ENCODE measurements around the gene GRAP2. TPM values are rescaled to one million over a fixed set of nuclear protein-coding genes. Genes with fewer than 3 reads are reported as not detected.

Gene GRAP2
- total RNA-seq, 1 donor: not detected

- Histone ChIP-seq H2AFZ (ENCODE audit: low read length) (no peak overlapping the region), H3K4me2 (ENCODE audit: insufficient read depth, low read length) (no peak overlapping the region), H3K9me3 (ENCODE audit: low read depth, low read length) (no peaks in the 10 kb centered on the region), H3K79me2 (ENCODE audit: insufficient read depth, low read length) (no peaks in the 10 kb centered on the region), H3K27ac (ENCODE audit: low read depth, low read length) (no peak overlapping the region), H3K4me1 (ENCODE audit: insufficient read depth, low read length) (no peaks in the 10 kb centered on the region), H3K27me3 (ENCODE audit: insufficient read depth, low read length) (no peaks in the 10 kb centered on the region), H3K4me3 (ENCODE audit: insufficient read depth, low read length) (no peak overlapping the region), H4K20me1 (ENCODE audit: insufficient read depth, low read length) (no peaks in the 10 kb centered on the region), H3K36me3 (ENCODE audit: insufficient read depth, low read length) (no peaks in the 10 kb centered on the region)
- TF ChIP-seq, protein P1, sequence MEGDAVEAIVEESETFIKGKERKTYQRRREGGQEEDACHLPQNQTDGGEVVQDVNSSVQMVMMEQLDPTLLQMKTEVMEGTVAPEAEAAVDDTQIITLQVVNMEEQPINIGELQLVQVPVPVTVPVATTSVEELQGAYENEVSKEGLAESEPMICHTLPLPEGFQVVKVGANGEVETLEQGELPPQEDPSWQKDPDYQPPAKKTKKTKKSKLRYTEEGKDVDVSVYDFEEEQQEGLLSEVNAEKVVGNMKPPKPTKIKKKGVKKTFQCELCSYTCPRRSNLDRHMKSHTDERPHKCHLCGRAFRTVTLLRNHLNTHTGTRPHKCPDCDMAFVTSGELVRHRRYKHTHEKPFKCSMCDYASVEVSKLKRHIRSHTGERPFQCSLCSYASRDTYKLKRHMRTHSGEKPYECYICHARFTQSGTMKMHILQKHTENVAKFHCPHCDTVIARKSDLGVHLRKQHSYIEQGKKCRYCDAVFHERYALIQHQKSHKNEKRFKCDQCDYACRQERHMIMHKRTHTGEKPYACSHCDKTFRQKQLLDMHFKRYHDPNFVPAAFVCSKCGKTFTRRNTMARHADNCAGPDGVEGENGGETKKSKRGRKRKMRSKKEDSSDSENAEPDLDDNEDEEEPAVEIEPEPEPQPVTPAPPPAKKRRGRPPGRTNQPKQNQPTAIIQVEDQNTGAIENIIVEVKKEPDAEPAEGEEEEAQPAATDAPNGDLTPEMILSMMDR (IDR thresholded peaks at IDR 0.05; ENCODE audit: extremely low read depth, low read depth, low read length): no peak
- no peak for DNase-seq (ENCODE audit: insufficient read length, low spot score, missing footprints)
These were observed 6.3 kb upstream of the GRAP2 start for GRCh38 chr22:39894554-39895092.

- Histone ChIP-seq H3K4me2 (ENCODE audit: insufficient read depth, low read length) (no peak overlapping the region), H3K36me3 (ENCODE audit: insufficient read depth, low read length) (no peaks in the 10 kb centered on the region), H3K79me2 (ENCODE audit: insufficient read depth, low read length) (no peaks in the 10 kb centered on the region), H3K4me3 (ENCODE audit: insufficient read depth, low read length) (no peak overlapping the region), H4K20me1 (ENCODE audit: insufficient read depth, low read length) (no peaks in the 10 kb centered on the region), H3K4me1 (ENCODE audit: insufficient read depth, low read length) (no peaks in the 10 kb centered on the region), H3K27me3 (ENCODE audit: insufficient read depth, low read length) (peaks cover 3% of the 10 kb centered on the region), H3K27ac (ENCODE audit: low read depth, low read length) (no peak overlapping the region), H3K9me3 (ENCODE audit: low read depth, low read length) (no peaks in the 10 kb centered on the region), H2AFZ (ENCODE audit: low read length) (no peak overlapping the region)
- TF ChIP-seq, protein P1 (IDR thresholded peaks at IDR 0.05; ENCODE audit: extremely low read depth, low read depth, low read length): no peak
- no peak for DNase-seq (ENCODE audit: insufficient read length, low spot score, missing footprints)
These were observed 5.2 kb upstream of the GRAP2 start for GRCh38 chr22:39895682-39896081.

DNA sequence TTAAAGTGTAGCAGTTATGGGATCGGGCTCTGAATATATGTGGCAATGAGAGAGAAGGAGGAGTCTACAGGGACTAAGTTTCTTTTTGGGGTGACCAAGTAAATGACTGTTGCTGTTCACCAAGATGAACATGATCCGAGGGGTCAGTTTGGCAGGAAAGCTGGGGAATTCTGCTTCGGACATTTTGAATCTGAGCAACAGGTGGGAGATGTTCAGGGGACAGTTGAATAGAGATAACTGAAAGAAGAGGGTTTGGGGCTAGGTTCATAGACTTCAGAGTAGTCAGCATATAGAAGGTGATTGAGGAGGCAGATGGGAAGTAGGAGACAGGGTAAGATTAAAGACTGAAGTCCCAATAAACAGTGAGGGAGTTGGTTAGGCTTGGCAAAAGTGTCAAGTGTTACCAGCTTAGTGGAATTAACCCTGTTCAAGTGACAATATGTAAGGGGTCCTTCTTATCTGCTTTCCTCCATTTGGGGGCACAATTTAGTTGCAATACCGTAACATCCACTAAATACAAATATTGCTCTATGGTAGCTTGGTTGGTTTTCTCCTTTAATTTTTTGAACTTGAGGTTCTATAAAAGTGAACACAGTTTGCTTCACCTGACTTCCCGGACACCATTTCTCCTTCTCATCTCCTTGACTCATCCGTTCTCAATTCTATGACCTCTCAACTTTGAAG is 4.4 kb upstream of the GRAP2 start:
- H2AFZ ChIP-seq (ENCODE audit: low read length): no peak overlapping the region
- peaks cover 8% of the 10 kb centered on the region for H3K27me3 ChIP-seq (ENCODE audit: insufficient read depth, low read length)
- TF ChIP-seq, protein P1 (IDR thresholded peaks at IDR 0.05; ENCODE audit: extremely low read depth, low read depth, low read length): no peak
- no peaks in the 10 kb centered on the region for H3K9me3 ChIP-seq (ENCODE audit: low read depth, low read length)
- H3K79me2 ChIP-seq (ENCODE audit: insufficient read depth, low read length): no peaks in the 10 kb centered on the region
- H3K4me2 ChIP-seq (ENCODE audit: insufficient read depth, low read length): no peak overlapping the region
- no peaks in the 10 kb centered on the region for H3K4me1 ChIP-seq (ENCODE audit: insufficient read depth, low read length)
- no peaks in the 10 kb centered on the region for H3K36me3 ChIP-seq (ENCODE audit: insufficient read depth, low read length)
- no peak for DNase-seq (ENCODE audit: insufficient read length, low spot score, missing footprints)
- H3K27ac ChIP-seq (ENCODE audit: low read depth, low read length): no peak overlapping the region
- H4K20me1 ChIP-seq (ENCODE audit: insufficient read depth, low read length): no peaks in the 10 kb centered on the region
- no peak overlapping the region for H3K4me3 ChIP-seq (ENCODE audit: insufficient read depth, low read length)

DNA sequence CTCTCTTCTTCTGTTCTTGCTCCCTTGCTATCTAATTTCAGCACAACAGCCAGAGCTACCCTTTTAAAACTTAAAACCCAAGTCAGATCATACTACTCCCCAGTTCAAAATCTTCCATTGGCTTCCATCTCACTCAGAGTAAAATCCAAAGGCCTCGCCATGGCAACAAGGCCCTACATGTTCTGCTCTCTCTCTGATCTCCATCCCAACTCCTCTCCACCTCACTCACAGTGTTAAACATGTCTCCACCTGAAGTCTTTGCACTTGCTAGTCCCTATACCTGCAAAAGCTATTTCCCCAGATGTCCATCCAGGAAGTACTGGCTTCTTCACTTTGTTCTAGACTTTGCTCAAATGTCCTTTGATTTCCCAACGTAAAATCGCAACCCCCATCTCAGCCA is 3.0 kb upstream of the GRAP2 start:
- no peak overlapping the region for H3K4me3 ChIP-seq (ENCODE audit: insufficient read depth, low read length)
- no peaks in the 10 kb centered on the region for H3K79me2 ChIP-seq (ENCODE audit: insufficient read depth, low read length)
- H3K27me3 ChIP-seq (ENCODE audit: insufficient read depth, low read length): peaks cover 15% of the 10 kb centered on the region
- H3K27ac ChIP-seq (ENCODE audit: low read depth, low read length): no peak overlapping the region
- H2AFZ ChIP-seq (ENCODE audit: low read length): no peak overlapping the region
- DNase-seq (ENCODE audit: insufficient read length, low spot score, missing footprints): no peak
- H3K36me3 ChIP-seq (ENCODE audit: insufficient read depth, low read length): no peaks in the 10 kb centered on the region
- no peak overlapping the region for H3K4me2 ChIP-seq (ENCODE audit: insufficient read depth, low read length)
- H3K9me3 ChIP-seq (ENCODE audit: low read depth, low read length): no peaks in the 10 kb centered on the region
- H4K20me1 ChIP-seq (ENCODE audit: insufficient read depth, low read length): no peaks in the 10 kb centered on the region
- TF ChIP-seq, protein P1 (IDR thresholded peaks at IDR 0.05; ENCODE audit: extremely low read depth, low read depth, low read length): no peak
- no peaks in the 10 kb centered on the region for H3K4me1 ChIP-seq (ENCODE audit: insufficient read depth, low read length)
